Vagina (tissue), 2 donors: ENCODE results near the gene CCSER2.

Experiments used
- POLR2A ChIP-seq, 2 donors: fragments of 450-650 bp; IDR thresholded peaks; one replicate each; pipeline ENCODE4 v1.6.1; 2017; ENCODE audit warnings: antibody characterized with exemption in 2 of 2, mild to moderate bottlenecking in 2 of 2, moderate library complexity in 2 of 2
- POLR2AphosphoS5 ChIP-seq, 2 donors: sonication (generic); formaldehyde crosslinking; IDR thresholded peaks; one replicate each; pipeline ENCODE4 v1.9.0; 2017; ENCODE audit warnings: antibody characterized with exemption in 2 of 2, mild to moderate bottlenecking in 2 of 2, low read depth in 1 of 2; ENCODE audit not compliant: insufficient read depth in 1 of 2
- TF ChIP-seq, protein P1 (sequence below), 3 experiments: fragments of 450-650 bp in 2 of 3; fragments of 200-600 bp in 1 of 3; sonication (generic) in 1 of 3; IDR thresholded peaks; one replicate each; pipeline ENCODE4 v1.5.1; 2017 to 2019; ENCODE audit warnings: antibody characterized with exemption in 3 of 3, mild to moderate bottlenecking in 2 of 3, moderate library complexity in 2 of 3

DNA sequence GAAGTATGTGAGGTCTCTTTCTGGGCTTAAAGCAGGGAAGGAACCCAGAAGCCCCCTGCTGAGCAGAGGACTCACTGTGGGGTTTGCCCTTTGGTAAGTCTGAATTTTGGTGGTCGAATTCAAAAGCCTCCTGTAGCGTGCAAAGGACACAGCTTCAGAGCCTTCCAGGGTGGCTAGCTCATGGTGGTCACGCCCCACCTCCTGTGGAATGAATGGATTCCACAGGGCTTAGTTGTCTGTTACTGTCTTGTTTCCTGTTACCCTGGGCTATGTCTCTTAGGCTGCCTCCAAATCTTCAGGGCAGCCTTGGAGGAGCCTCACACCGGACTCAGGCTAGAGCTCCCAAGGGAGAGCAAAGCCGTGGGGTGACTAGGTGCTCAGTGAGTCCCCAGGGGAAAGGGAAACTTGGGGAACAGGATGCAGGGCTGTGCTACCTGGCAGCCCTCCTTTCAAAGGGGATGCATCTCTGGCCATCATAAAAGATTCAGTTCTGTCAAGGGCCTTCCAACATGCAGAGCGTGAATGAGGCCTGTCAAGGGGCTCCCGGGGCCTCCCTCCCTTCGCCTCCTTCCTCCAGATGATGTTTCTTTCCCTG is 211.7 kb downstream of the CCSER2 start:
- TF ChIP-seq POLR2AphosphoS5 (IDR thresholded peaks at IDR 0.05; ENCODE audit: insufficient read depth in 1 of 2, low read depth in 1 of 2) (no peak), POLR2A (IDR thresholded peaks at IDR 0.05) (no peak)
- TF ChIP-seq, protein P1, sequence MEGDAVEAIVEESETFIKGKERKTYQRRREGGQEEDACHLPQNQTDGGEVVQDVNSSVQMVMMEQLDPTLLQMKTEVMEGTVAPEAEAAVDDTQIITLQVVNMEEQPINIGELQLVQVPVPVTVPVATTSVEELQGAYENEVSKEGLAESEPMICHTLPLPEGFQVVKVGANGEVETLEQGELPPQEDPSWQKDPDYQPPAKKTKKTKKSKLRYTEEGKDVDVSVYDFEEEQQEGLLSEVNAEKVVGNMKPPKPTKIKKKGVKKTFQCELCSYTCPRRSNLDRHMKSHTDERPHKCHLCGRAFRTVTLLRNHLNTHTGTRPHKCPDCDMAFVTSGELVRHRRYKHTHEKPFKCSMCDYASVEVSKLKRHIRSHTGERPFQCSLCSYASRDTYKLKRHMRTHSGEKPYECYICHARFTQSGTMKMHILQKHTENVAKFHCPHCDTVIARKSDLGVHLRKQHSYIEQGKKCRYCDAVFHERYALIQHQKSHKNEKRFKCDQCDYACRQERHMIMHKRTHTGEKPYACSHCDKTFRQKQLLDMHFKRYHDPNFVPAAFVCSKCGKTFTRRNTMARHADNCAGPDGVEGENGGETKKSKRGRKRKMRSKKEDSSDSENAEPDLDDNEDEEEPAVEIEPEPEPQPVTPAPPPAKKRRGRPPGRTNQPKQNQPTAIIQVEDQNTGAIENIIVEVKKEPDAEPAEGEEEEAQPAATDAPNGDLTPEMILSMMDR (IDR thresholded peaks at IDR 0.05): no peak
